B cell (primary cell): ENCODE data around the gene CLSTN2. TPM values are rescaled to one million over a fixed set of nuclear protein-coding genes. Genes with fewer than 3 reads are reported as not detected.

Experiments used
- ATAC-seq: fragments of 200-7000 bp; cut with Tn5 transposase; one replicate; pipeline ENCODE4 v1.10.0; 2021; ENCODE audit warnings: low read depth, mild to moderate bottlenecking, moderate number of reproducible peaks, moderate library complexity
- CTCF ChIA-PET: fragments of 350-600 bp; sonication (Branson Sonifier 250); formaldehyde crosslinking; loops from one replicate; lab custom pipeline; 2021; ENCODE audit warnings: antibody characterized with exemption, inconsistent platforms; lab: Charles Lee
- POLR2A ChIA-PET: fragments of 350-600 bp; sonication (Branson Sonifier 250); formaldehyde crosslinking; loops from one replicate; lab custom pipeline; 2021; ENCODE audit warnings: antibody characterized with exemption; lab: Charles Lee
- DNase-seq: peaks from one replicate; pipeline ENCODE4 v3.0.0; 2013
- H2AFZ ChIP-seq: 2 replicates; pipeline ENCODE4 v1.6.1; 2012; ENCODE audit warnings: mild to moderate bottlenecking, low read depth, low read length; ENCODE audit not compliant: insufficient read depth, poor library complexity, severe bottlenecking
- H3K27ac ChIP-seq, 2 donors: 1 replicate in 1 of 2; 2 replicates in 1 of 2; pipeline ENCODE4 v1.5.1; 2012 to 2013; ENCODE audit warnings: low read length in 2 of 2, mild to moderate bottlenecking in 2 of 2, moderate library complexity in 1 of 2
- H3K27me3 ChIP-seq, 4 experiments: fragments of 200-600 bp in 1 of 4; sonication (generic) in 1 of 4; replicated peaks in 1 of 4; 1 replicate in 2 of 4; 2 replicates in 2 of 4; pipeline versions ENCODE4 v1.6.1 to v1.7.0; 2013 to 2016; ENCODE audit warnings: low read length in 3 of 4, mild to moderate bottlenecking in 2 of 4, mixed read lengths in 1 of 4, moderate library complexity in 1 of 4; ENCODE audit not compliant: insufficient read depth in 4 of 4, control insufficient read depth in 3 of 4; ENCODE audit errors: control extremely low read depth in 1 of 4
- H3K36me3 ChIP-seq, 2 experiments: replicated peaks in 1 of 2; 1 replicate in 1 of 2; 2 replicates in 1 of 2; pipeline versions ENCODE4 v1.6.1 to v1.7.1; 2013; ENCODE audit warnings: low read length in 1 of 2; ENCODE audit not compliant: insufficient read depth in 2 of 2, control insufficient read depth in 1 of 2; ENCODE audit errors: control extremely low read depth in 1 of 2, extremely low read depth in 1 of 2
- H3K4me1 ChIP-seq, 2 donors: fragments of 200-600 bp in 1 of 2; sonication (generic) in 1 of 2; 1 replicate in 1 of 2; 2 replicates in 1 of 2; pipeline versions ENCODE4 v1.5.1 to v1.6.1; 2013 to 2017; ENCODE audit warnings: low read length in 2 of 2; ENCODE audit not compliant: control insufficient read depth in 2 of 2, insufficient read depth in 2 of 2
- H3K4me2 ChIP-seq: replicated peaks from 2 replicates; pipeline ENCODE3; 2012; ENCODE audit warnings: mild to moderate bottlenecking, low read depth, low read length; ENCODE audit not compliant: poor library complexity, severe bottlenecking
- H3K4me3 ChIP-seq, 5 experiments: fragments of 200-600 bp in 1 of 5; sonication (generic) in 1 of 5; 1 replicate in 3 of 5; 2 replicates in 2 of 5; pipeline versions ENCODE4 v1.5.1 to v1.7.0; 2011 to 2016; ENCODE audit warnings: low read length in 4 of 5, mild to moderate bottlenecking in 4 of 5, low read depth in 2 of 5, control low read depth in 1 of 5, moderate library complexity in 1 of 5; ENCODE audit not compliant: insufficient read depth in 1 of 5; ENCODE audit errors: control extremely low read depth in 1 of 5, extremely low read depth in 1 of 5
- H3K79me2 ChIP-seq: fragments of 200-600 bp; sonication (generic); one replicate; pipeline ENCODE4 v1.6.0; 2016; ENCODE audit warnings: low read length; ENCODE audit not compliant: control insufficient read depth, insufficient read depth
- H3K9ac ChIP-seq: fragments of 200-600 bp; sonication (generic); 2 replicates; pipeline ENCODE4 v1.6.1; 2017; ENCODE audit warnings: mild to moderate bottlenecking, low read length, moderate library complexity
- H3K9me3 ChIP-seq, 3 donors: one replicate each; pipeline versions ENCODE4 v1.6.1 to v1.7.1; 2013; ENCODE audit warnings: low read length in 2 of 3; ENCODE audit not compliant: control insufficient read depth in 2 of 3, insufficient read depth in 1 of 3; ENCODE audit errors: control extremely low read depth in 1 of 3
- H4K20me1 ChIP-seq: 2 replicates; pipeline ENCODE4 v1.6.0; 2012; ENCODE audit warnings: mild to moderate bottlenecking, low read length; ENCODE audit not compliant: insufficient read depth, control insufficient read depth, poor library complexity, severe bottlenecking
- H3K27ac Mint-ChIP-seq: one replicate; pipeline ENCODE4 v1.8.0; 2021; ENCODE audit warnings: mixed read lengths
- H3K27me3 Mint-ChIP-seq: one replicate; pipeline ENCODE4 v1.8.0; 2021; ENCODE audit warnings: mixed read lengths
- H3K4me1 Mint-ChIP-seq: one replicate; pipeline ENCODE4 v1.8.0; 2021; ENCODE audit warnings: mixed read lengths
- H3K4me3 Mint-ChIP-seq: one replicate; pipeline ENCODE4 v1.8.0; 2021; ENCODE audit warnings: mixed read lengths
- H3K9me3 Mint-ChIP-seq: one replicate; pipeline ENCODE4 v1.8.0; 2022; ENCODE audit warnings: mixed read lengths; ENCODE audit not compliant: insufficient read depth
- EZH2 ChIP-seq: IDR thresholded peaks from 2 replicates; pipeline ENCODE4 v1.6.1; 2012; ENCODE audit warnings: borderline replicate concordance, low read depth, mild to moderate bottlenecking, moderate library complexity, low read length; ENCODE audit not compliant: insufficient read depth, poor library complexity, severe bottlenecking
- WGBS: methylation state at CpG from one replicate; pipeline ENCODE4 v1.1.5; 2013; ENCODE audit warnings: missing lambda C conversion rate; ENCODE audit not compliant: insufficient coverage; 5-methylcytosine and 5-hydroxymethylcytosine counted together
- intact Hi-C: fragments of 100-400 bp; cut with micrococcal nuclease; formaldehyde crosslinking; loops from one replicate; pipeline ENCODE4 v1.10.0; 2022
- polyA plus RNA-seq: library from polyadenylated mRNA; depleted of rRNA; stranded (reverse); fragments of >200 nt; gene quantifications from 2 replicates; pipeline ENCODE4 v1.2.3, GENCODE V29; 2012
- total RNA-seq, 2 donors: library from RNA; stranded (reverse); fragments of 120-200 nt in 1 of 2; gene quantifications; 1 replicate in 1 of 2; 2 replicates in 1 of 2; pipeline versions ENCODE4 v1.2.3 to v1.2.4, GENCODE V29; 2013 to 2022
- TF ChIP-seq, protein P1 (sequence below): fragments of 200-600 bp; IDR thresholded peaks from one replicate; pipeline ENCODE4 v1.8.0; 2022; ENCODE audit warnings: antibody characterized with exemption, mild to moderate bottlenecking

The CLSTN2 gene
- total and polyA plus RNA-seq, 2 donors (not counting 1 experiment from before 2014, with no cell fraction given), result not detected

GRCh38 chr3:140085001-140085400 is 150.0 kb downstream of the CLSTN2 start:
- Histone ChIP-seq H3K4me3 (no peak overlapping the region), H3K9ac (no peak overlapping the region), H3K9me3 (no peaks in the 10 kb centered on the region), H3K27ac (no peak overlapping the region), H3K4me2 (no peak overlapping the region), H2AFZ (no peak overlapping the region), H3K36me3 (no peaks in the 10 kb centered on the region), H4K20me1 (no peaks in the 10 kb centered on the region), H3K27me3 (no peaks in the 10 kb centered on the region), H3K4me1 (no peaks in the 10 kb centered on the region), H3K79me2 (no peaks in the 10 kb centered on the region)
- Mint-ChIP-seq H3K4me1 (no peaks in the 10 kb centered on the region), H3K9me3 (no peaks in the 10 kb centered on the region), H3K4me3 (no peak overlapping the region), H3K27ac (no peak overlapping the region), H3K27me3 (peaks cover 6% of the 10 kb centered on the region)
- 75% methylated on average over 1 of the region's 5 CpGs for WGBS
- no peak for TF ChIP-seq EZH2
- TF ChIP-seq, protein P1, sequence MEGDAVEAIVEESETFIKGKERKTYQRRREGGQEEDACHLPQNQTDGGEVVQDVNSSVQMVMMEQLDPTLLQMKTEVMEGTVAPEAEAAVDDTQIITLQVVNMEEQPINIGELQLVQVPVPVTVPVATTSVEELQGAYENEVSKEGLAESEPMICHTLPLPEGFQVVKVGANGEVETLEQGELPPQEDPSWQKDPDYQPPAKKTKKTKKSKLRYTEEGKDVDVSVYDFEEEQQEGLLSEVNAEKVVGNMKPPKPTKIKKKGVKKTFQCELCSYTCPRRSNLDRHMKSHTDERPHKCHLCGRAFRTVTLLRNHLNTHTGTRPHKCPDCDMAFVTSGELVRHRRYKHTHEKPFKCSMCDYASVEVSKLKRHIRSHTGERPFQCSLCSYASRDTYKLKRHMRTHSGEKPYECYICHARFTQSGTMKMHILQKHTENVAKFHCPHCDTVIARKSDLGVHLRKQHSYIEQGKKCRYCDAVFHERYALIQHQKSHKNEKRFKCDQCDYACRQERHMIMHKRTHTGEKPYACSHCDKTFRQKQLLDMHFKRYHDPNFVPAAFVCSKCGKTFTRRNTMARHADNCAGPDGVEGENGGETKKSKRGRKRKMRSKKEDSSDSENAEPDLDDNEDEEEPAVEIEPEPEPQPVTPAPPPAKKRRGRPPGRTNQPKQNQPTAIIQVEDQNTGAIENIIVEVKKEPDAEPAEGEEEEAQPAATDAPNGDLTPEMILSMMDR, result no peak
- no peak for DNase-seq
- intact Hi-C loops, result no loop called here
- ChIA-PET CTCF (no interaction called here), POLR2A (no interaction called here)
- no peak for ATAC-seq

GRCh38 chr3:140086642-140087041 is 151.7 kb downstream of the CLSTN2 start:
- Mint-ChIP-seq H3K9me3 (no peaks in the 10 kb centered on the region), H3K4me3 (no peak overlapping the region), H3K4me1 (no peaks in the 10 kb centered on the region), H3K27me3 (peaks cover 6% of the 10 kb centered on the region), H3K27ac (no peak overlapping the region)
- H2AFZ ChIP-seq, result no peak overlapping the region
- WGBS, result 73% methylated on average over 1 of the region's 1 CpG
- ChIA-PET POLR2A (no interaction called here), CTCF (no interaction called here)
- H3K4me3 ChIP-seq, result no peak overlapping the region
- TF ChIP-seq, protein P1, result no peak
- no peak for TF ChIP-seq EZH2
- intact Hi-C loops, result no loop called here
- no peaks in the 10 kb centered on the region for H3K36me3 ChIP-seq
- H3K4me2 ChIP-seq, result no peak overlapping the region
- DNase-seq (no peak), ATAC-seq (no peak)
- no peak overlapping the region for H3K27ac ChIP-seq
- no peak overlapping the region for H3K9ac ChIP-seq
- no peaks in the 10 kb centered on the region for H3K4me1 ChIP-seq
- H3K9me3 ChIP-seq, result no peaks in the 10 kb centered on the region
- H4K20me1 ChIP-seq, result no peaks in the 10 kb centered on the region
- no peaks in the 10 kb centered on the region for H3K79me2 ChIP-seq
- no peaks in the 10 kb centered on the region for H3K27me3 ChIP-seq
